C4-2B (cell line): ENCODE data around the gene TEX2.
A peak's percentile ranks its signal among the peaks of the same experiment; 100 is the strongest.

Experiments
- ZFX ChIP-seq: fragments of 450-650 bp; IDR thresholded peaks from 2 replicates; pipeline ENCODE4 v1.6.1; 2017
- TF ChIP-seq, protein P1 (sequence below): fragments of 450-650 bp; conservative IDR thresholded peaks from 2 replicates; pipeline ENCODE4 v1.5.1; 2017; ENCODE audit warnings: mild to moderate bottlenecking

DNA sequence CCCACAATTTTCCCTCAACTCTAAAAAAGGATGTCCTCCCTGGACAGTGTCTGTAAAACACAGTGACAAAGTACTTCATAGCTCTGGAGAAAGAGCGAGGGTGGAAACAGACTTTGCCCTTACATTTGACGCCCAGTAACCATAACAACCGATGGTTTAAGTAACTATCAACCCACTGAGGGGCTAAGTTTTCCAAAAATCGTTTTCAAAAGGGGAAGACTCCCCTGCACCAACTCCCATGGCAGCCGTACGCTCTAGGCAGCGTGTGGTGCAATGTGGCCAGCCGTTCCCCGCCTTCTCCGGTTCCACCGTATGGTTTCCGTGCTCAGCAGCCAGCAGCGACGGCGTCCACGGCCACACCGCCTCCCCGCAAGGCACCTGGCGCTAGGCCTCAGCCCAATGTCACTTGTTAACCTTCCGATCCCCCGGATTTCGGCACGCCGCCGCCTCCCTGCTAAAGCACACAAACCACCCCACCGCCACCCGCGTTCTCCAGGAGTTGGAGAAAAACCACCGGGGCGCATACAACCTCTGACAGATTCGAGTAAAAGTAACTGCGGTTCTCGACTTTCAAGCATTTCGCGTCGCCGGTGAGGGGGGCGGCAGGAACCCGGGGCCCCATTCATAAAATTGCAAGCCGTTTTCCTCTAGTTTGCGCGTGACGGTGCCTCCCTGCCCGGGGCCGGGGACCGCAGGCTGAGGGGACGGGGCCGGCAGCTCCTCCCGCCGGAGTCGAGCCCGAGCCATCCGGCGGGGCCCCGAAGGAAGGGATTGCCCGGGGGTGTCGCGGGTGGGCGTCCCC, 661 bp downstream of the TEX2 start:
- TF ChIP-seq, protein P1, sequence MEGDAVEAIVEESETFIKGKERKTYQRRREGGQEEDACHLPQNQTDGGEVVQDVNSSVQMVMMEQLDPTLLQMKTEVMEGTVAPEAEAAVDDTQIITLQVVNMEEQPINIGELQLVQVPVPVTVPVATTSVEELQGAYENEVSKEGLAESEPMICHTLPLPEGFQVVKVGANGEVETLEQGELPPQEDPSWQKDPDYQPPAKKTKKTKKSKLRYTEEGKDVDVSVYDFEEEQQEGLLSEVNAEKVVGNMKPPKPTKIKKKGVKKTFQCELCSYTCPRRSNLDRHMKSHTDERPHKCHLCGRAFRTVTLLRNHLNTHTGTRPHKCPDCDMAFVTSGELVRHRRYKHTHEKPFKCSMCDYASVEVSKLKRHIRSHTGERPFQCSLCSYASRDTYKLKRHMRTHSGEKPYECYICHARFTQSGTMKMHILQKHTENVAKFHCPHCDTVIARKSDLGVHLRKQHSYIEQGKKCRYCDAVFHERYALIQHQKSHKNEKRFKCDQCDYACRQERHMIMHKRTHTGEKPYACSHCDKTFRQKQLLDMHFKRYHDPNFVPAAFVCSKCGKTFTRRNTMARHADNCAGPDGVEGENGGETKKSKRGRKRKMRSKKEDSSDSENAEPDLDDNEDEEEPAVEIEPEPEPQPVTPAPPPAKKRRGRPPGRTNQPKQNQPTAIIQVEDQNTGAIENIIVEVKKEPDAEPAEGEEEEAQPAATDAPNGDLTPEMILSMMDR = no peak
- TF ChIP-seq ZFX = peak; percentile 74
